ENCODE results near the gene KDM3B.
"Not testable (repeated sequence)": the region's sequence is repeated elsewhere in the genome, so short reads cannot be mapped to it uniquely, and the experiment has no call there.

Gene KDM3B, protein sequence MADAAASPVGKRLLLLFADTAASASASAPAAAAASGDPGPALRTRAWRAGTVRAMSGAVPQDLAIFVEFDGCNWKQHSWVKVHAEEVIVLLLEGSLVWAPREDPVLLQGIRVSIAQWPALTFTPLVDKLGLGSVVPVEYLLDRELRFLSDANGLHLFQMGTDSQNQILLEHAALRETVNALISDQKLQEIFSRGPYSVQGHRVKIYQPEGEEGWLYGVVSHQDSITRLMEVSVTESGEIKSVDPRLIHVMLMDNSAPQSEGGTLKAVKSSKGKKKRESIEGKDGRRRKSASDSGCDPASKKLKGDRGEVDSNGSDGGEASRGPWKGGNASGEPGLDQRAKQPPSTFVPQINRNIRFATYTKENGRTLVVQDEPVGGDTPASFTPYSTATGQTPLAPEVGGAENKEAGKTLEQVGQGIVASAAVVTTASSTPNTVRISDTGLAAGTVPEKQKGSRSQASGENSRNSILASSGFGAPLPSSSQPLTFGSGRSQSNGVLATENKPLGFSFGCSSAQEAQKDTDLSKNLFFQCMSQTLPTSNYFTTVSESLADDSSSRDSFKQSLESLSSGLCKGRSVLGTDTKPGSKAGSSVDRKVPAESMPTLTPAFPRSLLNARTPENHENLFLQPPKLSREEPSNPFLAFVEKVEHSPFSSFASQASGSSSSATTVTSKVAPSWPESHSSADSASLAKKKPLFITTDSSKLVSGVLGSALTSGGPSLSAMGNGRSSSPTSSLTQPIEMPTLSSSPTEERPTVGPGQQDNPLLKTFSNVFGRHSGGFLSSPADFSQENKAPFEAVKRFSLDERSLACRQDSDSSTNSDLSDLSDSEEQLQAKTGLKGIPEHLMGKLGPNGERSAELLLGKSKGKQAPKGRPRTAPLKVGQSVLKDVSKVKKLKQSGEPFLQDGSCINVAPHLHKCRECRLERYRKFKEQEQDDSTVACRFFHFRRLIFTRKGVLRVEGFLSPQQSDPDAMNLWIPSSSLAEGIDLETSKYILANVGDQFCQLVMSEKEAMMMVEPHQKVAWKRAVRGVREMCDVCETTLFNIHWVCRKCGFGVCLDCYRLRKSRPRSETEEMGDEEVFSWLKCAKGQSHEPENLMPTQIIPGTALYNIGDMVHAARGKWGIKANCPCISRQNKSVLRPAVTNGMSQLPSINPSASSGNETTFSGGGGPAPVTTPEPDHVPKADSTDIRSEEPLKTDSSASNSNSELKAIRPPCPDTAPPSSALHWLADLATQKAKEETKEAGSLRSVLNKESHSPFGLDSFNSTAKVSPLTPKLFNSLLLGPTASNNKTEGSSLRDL (N-terminal part only)

DNA sequence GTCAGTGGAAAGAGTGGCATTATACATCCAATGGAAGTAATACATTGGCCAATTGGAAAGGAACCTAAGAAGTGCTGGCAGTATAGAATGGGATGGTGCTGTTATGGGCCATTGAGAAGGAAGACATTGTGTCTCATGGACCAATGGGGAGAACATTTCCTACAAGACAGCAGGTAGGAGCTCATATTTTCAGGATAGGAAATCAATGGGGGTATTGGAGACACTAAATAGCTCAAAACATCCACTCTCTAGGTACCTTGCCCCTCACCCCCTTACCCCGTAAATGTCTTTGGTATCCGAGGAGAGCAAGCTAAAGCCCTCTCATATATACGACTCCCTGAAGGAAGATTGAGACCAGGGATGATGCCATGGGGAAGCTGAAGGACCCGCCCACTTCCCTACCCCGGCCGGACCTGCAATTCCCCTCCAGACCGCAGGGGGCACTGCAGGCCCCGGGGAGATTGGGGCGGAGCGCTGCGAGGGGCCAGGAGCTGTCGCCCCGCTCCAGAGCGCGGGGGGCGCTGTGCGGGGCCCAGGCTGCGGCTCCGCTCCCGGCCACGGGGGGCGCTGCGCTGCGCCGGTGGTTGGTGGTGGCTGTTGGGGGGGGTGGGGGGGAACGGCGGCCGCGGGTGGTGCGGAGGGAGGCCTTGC lies at the start of gene KDM3B:
KDM3B (plus strand) TSS at position 615 of the 651 bp plus-strand sequence. CDS start 111 bp downstream, outside the sequence.
- peak; percentile 44 for DNase-seq

DNA sequence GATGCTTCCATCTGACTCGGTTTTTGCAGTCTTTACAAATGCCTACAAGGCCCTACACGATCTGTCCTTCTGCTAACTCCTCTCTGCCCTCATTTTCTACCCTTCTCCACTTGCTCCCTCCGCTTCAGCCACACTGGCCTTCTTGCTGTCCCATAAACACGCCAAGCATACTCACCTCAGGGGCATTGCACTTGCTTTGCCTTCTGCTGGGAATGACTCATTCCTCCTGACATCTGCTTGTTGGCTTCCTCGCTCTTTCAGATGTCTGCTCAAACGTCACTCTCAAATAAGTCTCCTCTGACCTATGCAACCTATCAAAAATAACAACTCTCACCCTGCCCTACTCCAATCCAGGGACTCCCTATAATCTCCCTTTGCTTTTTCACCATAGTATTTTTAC lies 49.1 kb upstream of the KDM3B start:
- DNase-seq: no peak

DNA sequence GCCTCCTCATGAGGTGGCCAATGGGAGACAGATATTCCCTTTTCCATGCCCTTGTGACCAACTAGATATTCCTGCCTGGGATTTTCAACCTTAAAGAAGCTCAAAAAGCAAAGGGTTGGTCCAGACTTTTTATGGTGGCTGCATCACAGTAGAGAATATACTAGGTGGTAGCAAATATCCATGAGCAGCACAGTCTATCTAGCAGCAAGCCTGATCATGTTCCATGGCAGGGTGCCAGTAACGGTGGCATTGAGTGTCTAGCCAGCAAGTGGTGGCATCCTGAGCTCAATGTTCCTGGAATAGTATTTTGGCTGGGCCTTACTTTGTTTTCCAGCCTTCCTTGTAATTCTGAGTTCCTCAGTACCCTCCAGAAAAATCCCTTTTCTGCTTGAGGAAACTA lies 46.7 kb upstream of the KDM3B start:
- peak; percentile 57 for DNase-seq

DNA sequence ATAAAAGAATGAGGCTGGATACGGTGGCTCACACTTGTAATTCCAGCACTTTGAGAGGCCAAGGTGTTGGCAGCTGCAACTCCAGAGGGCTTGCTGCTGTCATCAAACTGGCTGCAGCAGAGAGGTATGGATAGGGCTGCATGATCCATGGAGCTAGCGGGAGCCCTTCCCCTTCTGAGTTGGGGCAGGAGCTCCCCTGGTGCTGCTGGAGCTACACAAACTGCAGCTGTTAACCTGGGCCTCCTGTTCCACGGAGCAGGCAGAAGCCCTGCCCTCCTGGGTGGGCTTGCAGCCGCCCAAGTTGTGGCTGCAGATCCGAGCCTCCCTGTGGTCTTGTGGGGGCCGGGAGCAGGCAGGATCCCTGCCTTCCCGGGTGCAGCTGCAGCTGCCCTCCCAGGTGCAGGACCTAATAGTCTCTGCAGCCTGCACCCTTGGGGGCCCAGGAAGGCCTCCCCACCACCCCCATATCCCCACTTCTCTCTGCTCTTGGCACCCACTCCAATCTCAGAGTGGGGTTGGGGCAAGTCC lies 36.7 kb upstream of the KDM3B start:
- DNase-seq: no peak

DNA sequence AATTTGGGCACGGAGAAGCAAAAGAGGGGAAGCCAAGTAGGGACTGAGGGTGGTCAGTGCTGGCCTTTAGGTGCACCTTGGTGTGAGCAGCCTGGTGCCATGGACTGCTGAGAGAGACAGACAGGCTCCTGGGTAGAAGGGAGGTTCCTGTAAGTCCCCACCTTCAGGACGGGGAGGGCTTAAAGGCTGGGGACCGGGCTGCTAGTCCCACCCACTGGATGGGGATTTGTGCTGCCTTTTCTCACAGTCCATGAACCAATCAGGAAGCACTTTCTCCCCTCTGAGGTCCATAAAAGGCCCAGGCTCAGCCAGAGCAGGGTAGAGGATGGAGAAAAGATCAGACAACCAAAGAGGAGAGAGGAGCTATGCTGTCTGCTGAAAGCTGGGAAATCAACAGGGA lies 36.1 kb upstream of the KDM3B start:
- no peak for DNase-seq

DNA sequence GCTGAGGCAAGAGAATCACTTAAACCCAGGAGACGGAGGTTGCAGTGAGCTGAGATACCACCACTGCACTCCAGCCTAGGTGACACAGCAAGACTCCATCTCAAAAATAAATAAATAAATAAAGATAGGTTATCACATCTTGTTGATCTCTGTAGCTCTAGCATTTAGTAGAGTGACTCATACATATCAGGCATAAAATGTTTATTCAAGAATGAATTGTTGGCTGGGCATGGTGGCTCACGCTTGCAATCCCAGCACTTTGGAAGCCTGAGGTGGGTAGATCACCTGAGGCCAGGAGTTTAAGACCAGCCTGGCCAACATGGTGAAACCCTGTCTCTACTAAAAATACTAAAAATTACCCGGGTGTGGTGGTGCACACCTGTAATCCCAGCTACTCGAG lies 34.3 kb upstream of the KDM3B start:
- DNase-seq: not testable (repeated sequence)

DNA sequence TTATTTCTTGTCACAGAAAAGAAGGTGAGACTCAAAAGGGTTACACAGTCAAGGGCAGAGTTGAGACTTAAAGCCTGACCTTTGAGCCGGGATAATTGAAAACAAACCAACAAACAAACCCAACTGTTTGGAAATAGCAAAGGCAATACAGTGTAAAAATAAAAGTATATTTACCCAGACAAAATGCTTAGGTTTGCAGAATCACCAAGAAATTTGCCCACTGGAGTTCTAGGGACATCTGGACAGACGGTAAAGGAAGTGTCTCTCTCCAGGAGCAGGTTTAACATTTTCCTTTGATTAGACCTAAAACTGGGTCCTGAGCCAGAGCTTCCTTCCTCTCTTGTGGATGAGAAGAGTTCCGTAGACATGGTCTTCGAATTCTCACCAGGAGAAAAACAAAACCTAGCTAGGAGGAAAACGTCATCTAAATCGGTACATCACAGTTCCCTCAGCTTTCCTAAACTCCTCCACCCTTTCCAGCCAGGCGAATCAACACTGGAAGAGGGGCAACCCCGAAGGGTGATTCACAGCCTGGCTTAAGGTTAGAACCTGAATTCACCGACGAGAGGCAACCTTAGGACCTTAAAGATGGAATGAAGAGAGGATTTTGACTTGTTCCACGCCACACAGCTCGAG lies 21.6 kb upstream of the KDM3B start:
- DNase-seq: no peak

DNA sequence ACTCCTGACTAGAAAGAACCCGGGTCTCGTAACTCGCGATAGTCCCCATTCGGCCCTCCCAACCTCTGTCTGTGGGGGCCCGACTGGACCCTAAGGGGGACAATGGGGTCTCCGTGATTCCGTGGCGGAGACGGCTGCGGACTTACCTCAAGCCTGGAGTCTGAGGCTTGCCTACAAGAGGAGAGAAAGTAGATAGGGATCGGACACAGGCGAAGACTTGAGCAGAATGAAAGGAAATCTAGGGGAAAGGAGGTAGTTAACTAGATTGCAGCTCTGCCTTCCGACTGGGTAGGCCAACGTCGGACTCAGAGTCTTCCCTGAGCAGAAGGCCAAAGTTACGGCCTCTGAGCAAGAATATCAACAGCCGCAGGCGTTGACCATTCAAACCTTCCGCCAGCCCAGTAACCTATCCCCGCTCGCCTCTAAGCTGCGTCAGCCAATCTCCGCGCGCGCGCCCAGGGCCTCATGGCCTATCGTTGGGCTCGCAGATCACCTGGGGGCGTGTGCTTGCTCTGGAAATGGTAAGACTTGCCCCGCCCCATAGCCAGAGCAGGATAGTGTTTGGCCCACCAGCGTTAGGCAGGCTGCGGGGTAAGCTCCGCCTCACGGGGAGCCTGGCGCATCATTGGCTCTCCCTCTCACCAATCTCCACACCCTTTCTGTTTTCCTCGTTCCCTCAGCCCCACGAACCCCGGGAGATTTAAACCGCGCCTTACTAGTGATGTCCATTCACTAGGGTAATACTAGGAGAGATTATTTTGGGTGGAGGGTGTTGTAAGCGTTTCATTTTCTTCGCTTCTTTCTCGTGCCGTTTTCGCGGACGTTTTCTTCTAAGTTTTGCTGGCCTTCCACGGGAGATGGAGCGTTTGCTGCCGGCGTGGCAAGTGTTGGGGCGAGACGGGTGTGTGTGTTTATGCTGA lies 20.8 kb upstream of the KDM3B start, which contains the start of gene CDC25C:
CDC25C (minus strand) TSS at position 356 of the 920 bp plus-strand sequence. CDS start 624 bp downstream, outside the sequence.
- DNase-seq: peak; percentile 96

DNA sequence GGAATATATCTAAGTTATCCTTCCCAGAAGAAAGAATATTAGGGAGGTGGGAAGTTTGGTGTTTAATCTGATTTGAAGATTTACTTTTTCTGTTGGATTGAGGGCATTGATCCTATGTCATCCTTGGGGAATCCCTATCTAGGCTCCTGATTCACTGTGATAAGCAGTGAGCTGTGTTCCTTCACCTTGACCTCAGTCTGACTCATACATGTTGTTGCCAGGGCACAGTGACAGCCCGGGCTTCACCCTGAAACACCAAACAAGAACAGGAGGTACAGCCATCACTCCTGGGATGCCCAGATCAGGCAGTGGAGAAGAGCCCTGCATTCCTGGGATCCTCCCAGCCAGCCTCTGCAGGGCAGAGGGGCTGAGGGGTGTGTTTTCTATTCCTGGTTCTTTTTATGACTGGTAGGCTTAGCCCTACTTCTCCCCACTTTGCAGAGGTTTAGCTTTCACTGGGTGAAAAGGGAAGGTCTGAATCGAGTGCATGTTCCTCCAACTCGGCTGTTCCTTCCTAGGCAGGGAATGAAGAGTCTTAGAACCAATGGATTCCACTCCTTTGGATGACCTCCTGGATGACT lies 17.5 kb upstream of the KDM3B start:
- no peak for DNase-seq

DNA sequence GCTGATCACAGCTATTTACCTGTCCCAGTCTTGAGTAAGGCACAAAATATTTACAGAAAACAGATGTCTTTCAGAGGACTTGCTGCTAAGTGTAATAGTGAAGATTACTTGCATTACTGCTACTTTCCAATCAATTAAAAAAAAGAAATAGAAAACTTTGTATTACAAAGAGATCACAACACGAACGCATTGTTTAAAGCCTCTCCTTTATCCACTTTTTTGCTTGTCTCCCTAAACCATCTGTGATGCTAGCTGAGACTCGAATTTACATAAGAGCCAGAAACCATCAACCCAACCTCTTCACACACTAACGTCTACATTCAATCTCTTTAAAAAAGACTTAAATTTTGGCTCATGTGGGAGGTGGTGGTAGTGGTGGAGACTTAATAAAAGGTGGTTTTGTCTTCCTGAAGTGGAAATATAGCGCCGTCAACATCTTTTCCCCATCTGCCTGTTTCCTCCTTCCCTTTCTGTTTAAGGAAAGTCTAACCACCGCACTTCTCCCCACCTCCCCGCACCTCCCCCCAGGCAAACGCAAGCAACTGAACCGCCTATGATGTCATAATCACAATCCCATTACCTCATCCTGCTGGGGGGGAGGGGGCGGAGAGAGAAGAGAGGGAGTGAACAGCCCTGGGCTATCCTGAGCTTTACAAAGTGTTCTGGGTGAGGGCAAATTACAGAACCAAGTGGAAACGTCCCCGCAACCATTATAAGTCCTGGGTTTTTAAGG lies 15.4 kb upstream of the KDM3B start:
- no peak for DNase-seq

DNA sequence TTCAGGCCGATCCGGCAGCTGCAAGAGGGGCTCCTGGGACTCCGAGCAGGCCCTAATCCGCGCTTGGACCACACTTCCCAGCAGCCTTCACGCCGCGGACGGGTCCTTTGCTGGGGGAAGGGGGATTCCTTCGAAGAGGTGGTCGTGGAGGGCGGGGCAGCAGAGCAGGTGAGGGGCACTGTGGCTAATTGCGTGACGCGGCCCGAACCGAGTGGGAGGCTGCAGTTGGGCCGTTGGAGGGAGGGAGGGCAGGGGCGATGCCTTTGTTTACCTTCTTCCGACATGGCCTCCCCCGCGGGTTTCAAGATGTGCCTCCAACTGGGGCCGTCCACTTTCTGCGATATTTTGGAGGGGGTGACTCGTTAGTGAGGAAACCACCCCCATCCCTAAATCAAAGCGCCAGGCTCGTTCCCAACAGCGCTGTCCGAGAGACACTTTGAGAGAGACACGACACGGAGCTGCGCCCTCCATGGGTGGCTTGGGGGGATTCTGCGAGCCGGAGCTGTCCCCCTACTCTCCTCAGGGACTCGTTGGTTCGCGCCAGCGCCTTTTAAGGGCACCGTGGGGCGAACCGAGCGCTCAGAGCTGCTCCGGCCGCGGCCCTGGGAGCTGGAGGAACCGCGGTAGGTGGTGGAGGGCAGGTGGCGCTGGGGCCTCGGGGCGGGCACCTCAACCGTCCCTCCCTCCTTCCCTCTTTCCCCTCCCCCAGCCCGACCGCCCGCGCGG lies 14.6 kb upstream of the KDM3B start, which contains the start of gene FAM53C:
FAM53C (plus strand) TSS at position 582 of the 726 bp plus-strand sequence. CDS start 3,070 bp downstream, outside the sequence.
- peak; percentile 75 for DNase-seq

DNA sequence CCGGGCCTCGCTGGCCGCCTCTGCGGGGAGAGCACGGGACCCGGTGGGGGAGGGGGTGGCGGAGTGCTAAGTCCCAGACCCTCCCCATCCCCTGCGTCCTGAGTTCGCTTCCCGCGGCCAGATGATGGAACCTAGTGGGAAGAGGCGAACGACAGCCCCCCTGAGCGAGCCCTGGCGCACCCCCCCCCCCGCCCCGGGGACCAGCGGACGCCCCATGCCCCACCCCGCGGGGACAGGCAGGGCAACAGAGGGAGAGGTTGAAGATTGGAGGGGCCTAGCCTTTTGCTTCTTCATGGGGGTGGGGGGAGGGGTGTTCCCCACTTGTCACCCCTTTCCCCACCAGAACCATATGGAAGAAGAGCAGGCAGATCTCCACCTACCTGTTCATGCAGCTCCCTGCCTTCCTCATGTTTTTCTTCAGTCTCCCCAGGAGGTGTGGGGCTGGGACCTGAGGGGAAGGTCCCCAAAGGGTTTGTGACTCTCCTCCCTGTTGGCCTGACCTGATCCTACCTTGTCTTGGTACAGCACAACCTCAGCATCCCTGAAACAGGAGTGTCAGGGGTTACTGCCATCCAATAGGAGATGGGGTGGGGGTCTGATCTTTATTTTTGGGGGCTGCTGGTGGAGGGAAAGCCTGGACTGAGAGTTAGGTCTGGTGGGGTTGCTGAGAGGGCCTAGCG lies 13.9 kb upstream of the KDM3B start:
- DNase-seq: no peak

DNA sequence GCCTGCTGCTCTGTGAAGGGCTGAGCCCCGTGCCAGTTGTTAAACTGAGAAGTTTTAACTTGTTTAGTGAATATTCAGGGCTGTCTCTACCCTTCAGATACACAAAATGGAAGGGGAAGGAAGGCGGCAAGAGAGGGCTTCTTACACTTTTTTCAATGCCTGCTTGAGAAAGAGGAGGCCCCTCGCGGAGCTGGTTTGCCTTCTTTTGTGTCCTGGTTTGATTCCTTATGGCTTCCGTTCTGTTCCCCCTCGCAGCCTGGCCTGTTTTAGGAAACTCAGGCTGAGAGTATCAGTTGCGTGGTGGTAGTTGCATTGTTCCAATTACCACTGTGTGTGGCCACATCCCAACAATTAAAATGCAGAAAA lies 13.4 kb upstream of the KDM3B start:
- no peak for DNase-seq

DNA sequence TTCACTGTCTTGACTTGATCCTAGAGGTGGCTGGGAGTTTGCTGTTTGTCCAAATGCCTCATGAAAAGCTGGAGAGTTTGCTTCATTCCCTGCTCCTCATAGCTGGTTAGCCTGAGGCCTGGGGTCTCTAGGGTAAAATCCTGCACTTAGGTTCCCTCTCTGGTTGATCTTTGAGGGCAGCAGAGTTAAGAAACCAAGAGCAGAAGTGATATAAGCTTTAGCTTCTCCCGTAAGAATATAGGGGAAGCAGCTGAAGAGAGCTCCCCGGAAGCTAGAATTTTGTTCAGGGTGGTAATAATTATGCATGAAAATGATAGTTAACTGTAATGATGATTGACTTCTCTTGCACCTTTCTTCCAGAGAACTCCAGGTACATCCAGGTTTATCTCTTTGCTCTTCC lies 13.0 kb upstream of the KDM3B start:
- DNase-seq: no peak

DNA sequence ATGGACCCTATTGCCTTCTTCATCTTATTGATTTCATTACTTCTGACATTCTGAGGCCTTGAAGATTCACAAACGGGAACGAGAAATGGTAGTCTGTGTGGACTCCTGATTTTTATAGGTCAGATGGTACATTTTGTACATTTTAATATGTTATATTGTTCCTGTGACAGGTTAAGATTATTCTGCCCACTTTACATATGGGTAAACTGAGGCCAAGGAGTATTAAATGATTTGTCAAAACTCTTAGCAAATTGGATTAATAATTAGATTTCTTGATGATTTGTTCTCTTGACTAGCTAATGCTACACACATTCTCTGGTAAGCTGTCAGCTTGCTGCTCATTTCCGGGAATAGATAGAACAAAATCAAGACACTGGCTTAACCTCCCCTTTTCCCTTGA lies 12.5 kb upstream of the KDM3B start:
- DNase-seq: no peak

DNA sequence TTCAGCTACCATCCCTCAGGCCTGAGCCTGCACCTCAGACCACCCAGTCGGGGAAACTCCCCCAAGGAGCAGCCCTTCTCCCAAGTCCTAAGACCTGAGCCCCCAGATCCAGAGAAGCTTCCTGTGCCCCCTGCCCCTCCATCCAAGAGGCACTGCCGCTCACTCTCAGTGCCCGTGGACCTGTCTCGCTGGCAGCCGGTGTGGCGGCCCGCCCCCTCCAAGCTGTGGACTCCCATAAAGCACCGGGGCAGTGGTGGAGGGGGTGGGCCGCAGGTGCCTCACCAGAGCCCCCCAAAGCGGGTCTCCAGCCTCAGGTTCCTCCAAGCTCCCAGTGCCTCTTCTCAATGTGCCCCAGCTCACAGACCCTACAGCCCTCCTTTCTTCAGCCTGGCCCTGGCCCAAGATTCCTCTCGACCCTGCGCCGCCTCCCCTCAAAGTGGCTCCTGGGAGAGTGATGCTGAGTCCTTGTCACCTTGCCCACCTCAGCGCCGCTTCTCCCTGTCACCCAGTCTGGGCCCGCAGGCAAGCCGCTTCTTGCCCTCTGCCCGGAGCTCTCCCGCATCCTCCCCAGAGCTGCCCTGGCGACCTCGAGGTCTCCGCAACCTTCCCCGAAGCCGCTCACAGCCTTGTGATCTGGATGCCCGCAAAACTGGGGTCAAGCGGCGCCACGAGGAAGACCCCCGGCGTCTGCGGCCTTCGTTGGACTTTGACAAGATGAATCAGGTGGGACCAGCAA lies 7.4 kb upstream of the KDM3B start:
- no peak for DNase-seq

DNA sequence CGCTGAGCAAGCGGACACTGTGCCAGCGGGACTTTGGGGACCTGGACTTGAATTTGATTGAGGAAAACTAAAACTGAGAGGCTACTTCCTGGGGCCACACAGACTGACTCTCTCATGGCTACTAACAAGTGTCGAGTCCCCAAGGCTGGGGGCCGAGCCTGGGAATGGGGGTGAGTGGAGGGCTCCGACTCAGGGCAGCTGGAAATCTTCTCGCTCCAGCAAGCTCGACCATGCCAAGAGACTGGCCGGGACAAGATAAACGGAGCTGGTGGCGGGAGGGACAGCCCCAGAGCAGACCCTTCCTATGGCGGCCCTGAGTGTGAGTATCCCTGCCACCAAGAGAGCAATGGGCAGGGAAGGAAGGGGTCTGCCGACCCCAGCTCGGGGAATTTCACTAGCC lies 5.6 kb upstream of the KDM3B start:
- DNase-seq: no peak
